Prostate gland (tissue), 2 donors: Measurements from ENCODE around the gene FBXO17. TPM values are rescaled to one million over a fixed set of nuclear protein-coding genes. Genes with fewer than 3 reads are reported as not detected.
A peak's percentile ranks its signal among the peaks of the same experiment; 100 is the strongest.

Experiments
- DNase-seq: peaks from one replicate; pipeline ENCODE4 v3.0.0-alpha.2; 2019; ENCODE audit warnings: low spot score
- H3K27ac ChIP-seq, 2 donors: fragments of 200-600 bp; sonication (generic); 2 replicates each; pipeline ENCODE4 v1.5.1; 2017 to 2019
- H3K27me3 ChIP-seq: fragments of 200-600 bp; sonication (generic); replicated peaks from 2 replicates; pipeline ENCODE4 v1.5.1; 2019; ENCODE audit not compliant: insufficient read depth
- H3K36me3 ChIP-seq, 2 donors: fragments of 200-600 bp; sonication (generic); 1 replicate in 1 of 2; 2 replicates in 1 of 2; pipeline versions ENCODE4 v1.5.1 to v1.8.1; 2017 to 2019
- H3K4me1 ChIP-seq: fragments of 200-600 bp; sonication (generic); replicated peaks from 2 replicates; pipeline ENCODE4 v1.5.1; 2019
- H3K4me3 ChIP-seq, 2 donors: fragments of 200-600 bp; sonication (generic); 2 replicates each; pipeline ENCODE4 v1.5.1; 2017 to 2019
- H3K9me3 ChIP-seq: fragments of 200-600 bp; sonication (generic); 2 replicates; pipeline ENCODE4 v1.5.1; 2017
- CTCF ChIP-seq, 4 experiments: fragments of 200-600 bp in 2 of 4; fragments of 450-650 bp in 2 of 4; sonication (generic) in 2 of 4; IDR thresholded peaks; 1 replicate in 3 of 4; 2 replicates in 1 of 4; pipeline ENCODE4 v1.5.1; 2016 to 2019; ENCODE audit warnings: antibody characterized with exemption in 4 of 4, mild to moderate bottlenecking in 2 of 4, moderate library complexity in 2 of 4
- POLR2A ChIP-seq: fragments of 450-650 bp; IDR thresholded peaks from one replicate; pipeline ENCODE4 v1.6.1; 2016; ENCODE audit warnings: antibody characterized with exemption, mild to moderate bottlenecking
- POLR2AphosphoS5 ChIP-seq: sonication (generic); formaldehyde crosslinking; IDR thresholded peaks from one replicate; pipeline ENCODE4 v1.6.1; 2017; ENCODE audit warnings: antibody characterized with exemption
- WGBS: methylation state at CpG from one replicate; pipeline ENCODE4 v1.1.5; 2018; 5-methylcytosine and 5-hydroxymethylcytosine counted together
- intact Hi-C: fragments of 100-400 bp; cut with DNase I; formaldehyde crosslinking; loops from one replicate; pipeline ENCODE4 v1.14.2; 2022
- total RNA-seq, 2 donors: library from RNA; depleted of rRNA; stranded (reverse); fragments of >200 nt; gene quantifications; one replicate each; pipeline ENCODE4 v1.1.0, GENCODE V29; 2016

The FBXO17 gene
- 10 to 100 TPM; 25.9 to 40.5 TPM for total RNA-seq

GRCh38 chr19:38975214-38975860 is at the start of gene FBXO17:
Gene FBXO17 (minus strand): TSS chr19:38975742. CDS start chr19:38950319, 25,423 bp downstream.
- peak within 1 kb of the TSS; percentile 61 to 65 for H3K4me3 ChIP-seq
- 4% methylated on average over 31 of the region's 63 CpGs for WGBS
- peak; percentile 42 for DNase-seq

GRCh38 chr19:39024875-39025641 is 49.5 kb upstream of the FBXO17 start:
- no peak for DNase-seq
- H3K4me3 ChIP-seq = no peak overlapping the region
- no peaks in the 10 kb centered on the region for H3K4me1 ChIP-seq
- no peaks in the 10 kb centered on the region for H3K9me3 ChIP-seq
- H3K36me3 ChIP-seq = no peaks in the 10 kb centered on the region
- TF ChIP-seq CTCF (IDR thresholded peaks at IDR 0.05) (no peak), POLR2A (no peak), POLR2AphosphoS5 (no peak)
- intact Hi-C loops = no loop called here
- 89% methylated on average over 14 of the region's 14 CpGs for WGBS
- H3K27me3 ChIP-seq = no peaks in the 10 kb centered on the region
- no peak overlapping the region for H3K27ac ChIP-seq

More at GRCh38 chr19:38975214-38975860, at the start of gene FBXO17:
- peak within 1 kb of the TSS; percentile 89 to 90 for H3K27ac ChIP-seq
- no peaks in the 10 kb centered on the region for H3K9me3 ChIP-seq
- H3K27me3 ChIP-seq = no peaks in the 10 kb centered on the region
- H3K4me1 ChIP-seq = no peaks in the 10 kb centered on the region
- TF ChIP-seq CTCF (IDR thresholded peaks at IDR 0.05) (no peak), POLR2A (no peak), POLR2AphosphoS5 (peak; percentile 4)
- intact Hi-C loops = no loop called here
- no peaks in the 10 kb centered on the region for H3K36me3 ChIP-seq

GRCh38 chr19:39021063-39021462 is 45.5 kb upstream of the FBXO17 start:
- Histone ChIP-seq H3K9me3 (no peaks in the 10 kb centered on the region), H3K36me3 (no peaks in the 10 kb centered on the region), H3K27ac (no peak overlapping the region), H3K27me3 (no peaks in the 10 kb centered on the region), H3K4me1 (no peaks in the 10 kb centered on the region), H3K4me3 (no peak overlapping the region)
- DNase-seq = no peak
- WGBS = 87% methylated on average over 4 of the region's 4 CpGs
- no peak for TF ChIP-seq CTCF (IDR thresholded peaks at IDR 0.05)
- TF ChIP-seq POLR2A = no peak
- no peak for TF ChIP-seq POLR2AphosphoS5
- intact Hi-C loops = no loop called here

GRCh38 chr19:39017646-39018045 is 42.1 kb upstream of the FBXO17 start:
- intact Hi-C loops = no loop called here
- TF ChIP-seq POLR2A = no peak
- TF ChIP-seq POLR2AphosphoS5 = no peak
- no peak for TF ChIP-seq CTCF (IDR thresholded peaks at IDR 0.05)
- Histone ChIP-seq H3K36me3 (no peaks in the 10 kb centered on the region), H3K27me3 (no peaks in the 10 kb centered on the region), H3K27ac (no peak overlapping the region), H3K9me3 (no peaks in the 10 kb centered on the region), H3K4me3 (no peak overlapping the region), H3K4me1 (no peaks in the 10 kb centered on the region)
- WGBS = 95% methylated on average over 4 of the region's 4 CpGs
- no peak for DNase-seq

GRCh38 chr19:39017026-39017425 is 41.5 kb upstream of the FBXO17 start:
- intact Hi-C loops = no loop called here
- H3K9me3 ChIP-seq = no peaks in the 10 kb centered on the region
- 67% methylated on average over 6 of the region's 6 CpGs for WGBS
- no peaks in the 10 kb centered on the region for H3K27me3 ChIP-seq
- DNase-seq = no peak
- no peak overlapping the region for H3K27ac ChIP-seq
- no peaks in the 10 kb centered on the region for H3K36me3 ChIP-seq
- H3K4me3 ChIP-seq = no peak overlapping the region
- no peaks in the 10 kb centered on the region for H3K4me1 ChIP-seq
- TF ChIP-seq CTCF (IDR thresholded peaks at IDR 0.05) (no peak), POLR2AphosphoS5 (no peak), POLR2A (no peak)
